G401 (cell line): Measurements from ENCODE around the gene RPUSD2. TPM values are rescaled to one million over a fixed set of nuclear protein-coding genes. Genes with fewer than 3 reads are reported as not detected.
A peak's percentile ranks its signal among the peaks of the same experiment; 100 is the strongest.
"Not testable (repeated sequence)": the region's sequence is repeated elsewhere in the genome, so short reads cannot be mapped to it uniquely, and the experiment has no call there.

ENCODE experiments used
- DNase-seq: peaks from one replicate; pipeline ENCODE4 v3.0.0-alpha.2; 2015; ENCODE audit warnings: low spot score
- in situ Hi-C: cut with HindIII; loops from 2 replicates; pipeline ENCODE4 v1.10.0; 2016; ENCODE audit warnings: low sequenced_read_pairs, mixed read lengths
- total RNA-seq: library from RNA; depleted of rRNA; stranded (reverse); fragments of >200 nt; shearing (Covaris generic); gene quantifications from 2 replicates; pipeline ENCODE4 v1.2.3, GENCODE V29; 2014

Gene RPUSD2
- total RNA-seq, 1 experiment from 2014 or later, result 33.5 TPM

- DNase-seq, result no peak
- in situ Hi-C loops, result no loop called here
These were observed 5.7 kb upstream of the RPUSD2 start for GRCh38 chr15:40563426-40563825.

- in situ Hi-C loops, result no loop called here
- peak; percentile 100 for DNase-seq
These were observed 4.3 kb upstream of the RPUSD2 start, which contains the start of gene CCDC32 for GRCh38 chr15:40564591-40565332. CCDC32 (minus strand) TSS chr15:40565042; CDS start chr15:40563015, 2,027 bp downstream.

GRCh38 chr15:40565333-40566238, 3.5 kb upstream of the RPUSD2 start:
- no peak for DNase-seq
- in situ Hi-C loops, result no loop called here

GRCh38 chr15:40567111-40567510, 2.0 kb upstream of the RPUSD2 start:
- in situ Hi-C loops, result no loop called here
- peak; percentile 43 for DNase-seq

GRCh38 chr15:40575113-40575512, 6.0 kb downstream of the RPUSD2 start:
- no peak for DNase-seq
- in situ Hi-C loops, result no loop called here

DNA sequence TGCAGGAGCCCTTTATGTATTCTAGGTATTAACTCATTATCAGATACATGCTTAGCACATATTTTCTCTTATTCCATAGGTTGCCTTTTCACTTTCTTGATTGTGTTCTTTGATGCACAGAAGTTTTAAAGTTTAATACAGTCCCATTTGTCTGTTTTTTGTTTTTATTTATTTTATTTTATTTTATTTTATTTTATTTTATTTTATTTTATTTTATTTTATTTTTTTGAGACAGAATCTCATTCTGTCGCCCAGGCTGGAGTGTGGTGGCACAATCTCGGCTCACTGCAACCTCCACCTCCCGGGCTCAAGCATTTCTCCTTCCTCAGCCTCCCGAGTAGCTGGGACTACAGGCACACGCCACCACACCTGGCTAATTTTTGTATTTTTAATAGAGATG, 7.8 kb downstream of the RPUSD2 start:
- DNase-seq, in situ Hi-C loops: not testable (repeated sequence)

GRCh38 chr15:40578892-40579291, 9.8 kb downstream of the RPUSD2 start:
- DNase-seq, result no peak
- in situ Hi-C loops, result no loop called here

DNA sequence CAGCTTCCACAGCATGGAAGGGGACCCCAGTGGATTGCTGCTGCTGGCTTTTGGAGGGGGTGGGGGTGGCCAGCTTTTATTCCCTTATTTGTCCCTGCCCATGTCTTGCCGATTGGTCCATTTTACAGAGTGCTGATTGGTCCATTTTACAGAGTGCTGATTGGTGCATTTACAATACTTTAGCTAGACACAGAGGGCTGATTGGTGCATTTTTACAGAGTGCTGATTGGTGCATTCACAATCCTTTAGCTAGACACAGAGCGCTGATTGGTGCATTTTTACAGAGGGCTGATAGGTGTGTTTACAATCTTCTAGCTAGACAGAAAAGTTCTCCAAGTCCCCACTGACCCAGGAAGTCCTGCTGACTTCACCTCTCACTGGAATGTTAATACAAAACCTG, 12.7 kb downstream of the RPUSD2 start:
- DNase-seq, in situ Hi-C loops: not testable (repeated sequence)

GRCh38 chr15:40582726-40583246, 13.7 kb downstream of the RPUSD2 start:
- in situ Hi-C loops, result no loop called here
- no peak for DNase-seq

GRCh38 chr15:40584191-40584590, 15.1 kb downstream of the RPUSD2 start:
- in situ Hi-C loops, result no loop called here
- DNase-seq, result no peak

- no peak for DNase-seq
- in situ Hi-C loops, result no loop called here
These were observed 21.6 kb downstream of the RPUSD2 start for GRCh38 chr15:40590667-40591050.

- DNase-seq, result no peak
These were observed 22.3 kb downstream of the RPUSD2 start for GRCh38 chr15:40591389-40591788.

DNA sequence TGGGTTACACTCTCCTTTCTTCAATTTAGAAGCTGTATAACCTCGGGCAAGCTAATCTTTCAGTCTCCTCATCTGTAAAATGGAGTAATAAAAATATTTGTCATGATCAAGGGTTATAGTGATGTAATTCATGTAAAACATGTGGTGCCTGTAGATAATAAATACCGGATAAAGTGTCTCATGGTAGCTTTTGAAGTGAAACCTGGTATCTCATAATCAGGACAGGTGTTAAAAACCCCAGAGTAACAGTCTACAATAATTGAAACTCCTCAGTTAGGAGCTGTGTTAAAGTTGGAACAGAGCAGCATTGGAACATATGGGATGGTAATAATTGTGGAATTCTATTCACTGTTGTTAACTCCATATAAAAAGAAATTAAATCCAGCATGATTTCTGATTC, 24.1 kb downstream of the RPUSD2 start:
- in situ Hi-C loops, result no loop called here
- DNase-seq, result no peak

More at GRCh38 chr15:40591389-40591788, 22.3 kb downstream of the RPUSD2 start:
- in situ Hi-C loops, result no loop called here

- in situ Hi-C loops, result no loop called here
- DNase-seq, result peak; percentile 98
These were observed 24.7 kb downstream of the RPUSD2 start, which contains the start of gene KNL1 for GRCh38 chr15:40593588-40594428. KNL1 (plus strand) TSS chr15:40594249; CDS start chr15:40602932, 8,683 bp downstream.

GRCh38 chr15:40594429-40594836, 25.3 kb downstream of the RPUSD2 start:
- in situ Hi-C loops, result no loop called here
- peak; percentile 7 for DNase-seq

- in situ Hi-C loops, result no loop called here
- DNase-seq, result no peak
These were observed 26.1 kb downstream of the RPUSD2 start for GRCh38 chr15:40595219-40595618.

GRCh38 chr15:40595773-40596172, 26.7 kb downstream of the RPUSD2 start:
- no peak for DNase-seq
- in situ Hi-C loops, result no loop called here

- in situ Hi-C loops, result no loop called here
- DNase-seq, result no peak
These were observed 27.9 kb downstream of the RPUSD2 start for GRCh38 chr15:40597024-40597423.

- DNase-seq, result no peak
- in situ Hi-C loops, result no loop called here
These were observed 29.0 kb downstream of the RPUSD2 start for GRCh38 chr15:40598126-40598525.
